HepG2 (cell line): ENCODE results near the gene STK40. TPM values are rescaled to one million over a fixed set of nuclear protein-coding genes. Genes with fewer than 3 reads are reported as not detected.
A peak's percentile ranks its signal among the peaks of the same experiment; 100 is the strongest.

Source experiments
- ARID5B ChIP-seq: IDR thresholded peaks from 2 replicates; pipeline ENCODE4 v1.4.0; 2020; ENCODE audit warnings: mild to moderate bottlenecking, missing genetic modification reagents
- ARNT2 ChIP-seq: sonication (generic); formaldehyde crosslinking; IDR thresholded peaks from 2 replicates; pipeline ENCODE4 v1.8.0; 2022; ENCODE audit warnings: mild to moderate bottlenecking, low read depth, missing genetic modification reagents, moderate library complexity
- ATF1 ChIP-seq: IDR thresholded peaks from 2 replicates; pipeline ENCODE4 v1.6.1; 2016; ENCODE audit warnings: mild to moderate bottlenecking, control low read depth
- CEBPB ChIP-seq: IDR thresholded peaks from 2 replicates; pipeline ENCODE4 v1.6.1; 2011; ENCODE audit warnings: low read depth, low read length, improper control_type of control experiment, borderline replicate concordance
- ELF1 ChIP-seq: sonication (generic); formaldehyde crosslinking; IDR thresholded peaks from 2 replicates; pipeline ENCODE4 v1.4.0; 2020; ENCODE audit warnings: missing genetic modification reagents
- HOXA3 ChIP-seq: sonication (generic); formaldehyde crosslinking; IDR thresholded peaks from 2 replicates; pipeline ENCODE4 v1.5.0; 2020; ENCODE audit warnings: missing genetic modification reagents
- MEIS2 ChIP-seq: sonication (generic); formaldehyde crosslinking; IDR thresholded peaks from 2 replicates; pipeline ENCODE4 v1.9.0; 2021; ENCODE audit warnings: mild to moderate bottlenecking, missing genetic modification reagents
- MYPOP ChIP-seq: sonication (generic); formaldehyde crosslinking; IDR thresholded peaks from 2 replicates; pipeline ENCODE4 v1.8.1; 2023; ENCODE audit warnings: mild to moderate bottlenecking, moderate library complexity, missing genetic modification reagents
- NKX3-1 ChIP-seq: sonication (generic); formaldehyde crosslinking; IDR thresholded peaks from 2 replicates; pipeline ENCODE4 v1.5.0; 2020; ENCODE audit warnings: missing genetic modification reagents
- POLR2G ChIP-seq: fragments of 200-400 bp; formaldehyde crosslinking; IDR thresholded peaks from 2 replicates; pipeline ENCODE4 v1.6.1; 2018; ENCODE audit warnings: mild to moderate bottlenecking, low read depth, low read length, moderate library complexity
- PRDM10 ChIP-seq: sonication (generic); formaldehyde crosslinking; IDR thresholded peaks from 2 replicates; pipeline ENCODE4 v1.4.0; 2020; ENCODE audit warnings: low read depth, missing genetic modification reagents
- PREB ChIP-seq: sonication (generic); formaldehyde crosslinking; IDR thresholded peaks from 2 replicates; pipeline ENCODE4 v1.4.0; 2020; ENCODE audit warnings: missing genetic modification reagents
- REXO4 ChIP-seq: sonication (generic); formaldehyde crosslinking; IDR thresholded peaks from 2 replicates; pipeline ENCODE4 v1.8.0; 2022; ENCODE audit warnings: missing genetic modification reagents, mild to moderate bottlenecking, borderline replicate concordance
- TMF1 ChIP-seq: sonication (generic); formaldehyde crosslinking; IDR thresholded peaks from 2 replicates; pipeline ENCODE4 v1.8.1; 2022; ENCODE audit warnings: low read depth, missing genetic modification reagents
- ZNF207 ChIP-seq: fragments of 450-650 bp; IDR thresholded peaks from 2 replicates; pipeline ENCODE4 v1.6.1; 2016; ENCODE audit warnings: antibody characterized with exemption, borderline replicate concordance
- ZNF253 ChIP-seq: sonication (generic); formaldehyde crosslinking; IDR thresholded peaks from 2 replicates; pipeline ENCODE4 v1.8.0; 2022; ENCODE audit warnings: mild to moderate bottlenecking, missing genetic modification reagents, borderline replicate concordance
- ZNF274 ChIP-seq: sonication (generic); formaldehyde crosslinking; IDR thresholded peaks from 2 replicates; pipeline ENCODE4 v1.5.1; 2020; ENCODE audit warnings: mild to moderate bottlenecking, missing genetic modification reagents
- ZNF558 ChIP-seq: sonication (generic); formaldehyde crosslinking; IDR thresholded peaks from 2 replicates; pipeline ENCODE4 v1.9.0; 2022; ENCODE audit warnings: mild to moderate bottlenecking, missing genetic modification reagents, borderline replicate concordance
- ZNF564 ChIP-seq: sonication (generic); formaldehyde crosslinking; IDR thresholded peaks from 2 replicates; pipeline ENCODE4 v1.8.1; 2023; ENCODE audit warnings: mild to moderate bottlenecking, missing genetic modification reagents
- ZNF737 ChIP-seq: sonication (generic); formaldehyde crosslinking; IDR thresholded peaks from 2 replicates; pipeline ENCODE4 v1.5.0; 2020; ENCODE audit warnings: missing genetic modification reagents, mild to moderate bottlenecking, borderline replicate concordance
- polyA plus RNA-seq, 8 experiments: library from polyadenylated mRNA; depleted of rRNA in 3 of 8; stranded (reverse) in 7 of 8; unstranded in 1 of 8; fragments of >200 nt; fragmentation: Illumina TruSeq in 4 of 8; extraction: Trizol in 4 of 8; gene quantifications; 2 replicates each; pipeline versions ENCODE4 v1.2.1 to v1.2.3, GENCODE V29; 2011 to 2016; ENCODE audit warnings: low read depth in 4 of 8, missing spikeins in 1 of 8, mixed read lengths in 1 of 8; ENCODE audit not compliant: insufficient read depth in 1 of 8
- total RNA-seq, 5 experiments: library from RNA; depleted of rRNA; stranded (reverse); fragments of >200 nt; fragmentation: Illumina TruSeq; extraction: Trizol; gene quantifications; 2 replicates each; pipeline ENCODE4 v1.2.3, GENCODE V29; 2016; ENCODE audit warnings: low read depth in 1 of 5

Gene STK40
- total and polyA plus RNA-seq, 2 of the 13 experiments (the other 11 are each of a cell fraction or from before 2014, with no cell fraction given), result 33.8 to 35.1 TPM

- TF ChIP-seq ARID5B (CRISPR knock-in tag) (no peak), PRDM10 (CRISPR knock-in tag) (no peak), ATF1 (CRISPR knock-in tag) (no peak), POLR2G (no peak), ELF1 (CRISPR knock-in tag) (no peak), ZNF737 (no peak), CEBPB (peak; percentile 62; the same call in 1 of the 2 replicates), ARNT2 (CRISPR knock-in tag) (0 out of 2 replicates have a peak, but pooled peaks have one; percentile 8), PREB (CRISPR knock-in tag) (no peak), ZNF558 (CRISPR knock-in tag) (no peak), REXO4 (no peak), ZNF564 (0 out of 2 replicates have a peak, but pooled peaks have one; percentile 9), NKX3-1 (CRISPR knock-in tag) (no peak), MEIS2 (no peak), TMF1 (CRISPR knock-in tag) (no peak), MYPOP (CRISPR knock-in tag) (no peak), HOXA3 (CRISPR knock-in tag) (no peak), ZNF253 (CRISPR knock-in tag) (peak; percentile 9; the same call in 1 of the 2 replicates), ZNF274 (CRISPR knock-in tag) (no peak), ZNF207 (no peak)
These were observed 1.6 kb upstream of the STK40 start (continued) for GRCh38 chr1:36387141-36387949.
